CD14-positive monocyte (primary cell): ENCODE results near the gene ZNF639. TPM values are rescaled to one million over a fixed set of nuclear protein-coding genes. Genes with fewer than 3 reads are reported as not detected.
A peak's percentile ranks its signal among the peaks of the same experiment; 100 is the strongest.
"Not testable (repeated sequence)": the region's sequence is repeated elsewhere in the genome, so short reads cannot be mapped to it uniquely, and the experiment has no call there.

ENCODE experiments used
- DNase-seq, 3 donors: peaks; one replicate each; pipeline ENCODE4 v3.0.0-alpha.2; 2011 to 2022
- H2AFZ ChIP-seq: 2 replicates; pipeline ENCODE4 v1.6.0; 2012; ENCODE audit warnings: mild to moderate bottlenecking, low read depth, low read length, inconsistent platforms; ENCODE audit not compliant: insufficient read depth, poor library complexity, severe bottlenecking
- H3K27ac ChIP-seq, 2 donors: 1 replicate in 1 of 2; 2 replicates in 1 of 2; pipeline ENCODE4 v1.5.1; 2012 to 2013; ENCODE audit warnings: low read length in 2 of 2, control low read depth in 1 of 2, inconsistent platforms in 1 of 2, low read depth in 1 of 2, mild to moderate bottlenecking in 1 of 2
- H3K27me3 ChIP-seq, 2 donors: one replicate each; pipeline versions ENCODE4 v1.6.0 to v1.6.1; 2011 to 2013; ENCODE audit warnings: low read length in 2 of 2; ENCODE audit not compliant: control insufficient read depth in 2 of 2, insufficient read depth in 2 of 2
- H3K36me3 ChIP-seq, 2 donors: replicated peaks in 1 of 2; 1 replicate in 1 of 2; 2 replicates in 1 of 2; pipeline versions ENCODE4 v1.5.1 to v1.6.1; 2012 to 2013; ENCODE audit warnings: low read length in 2 of 2, control low read depth in 1 of 2, inconsistent platforms in 1 of 2, mild to moderate bottlenecking in 1 of 2; ENCODE audit not compliant: insufficient read depth in 2 of 2, control insufficient read depth in 1 of 2
- H3K4me1 ChIP-seq, 2 donors: 1 replicate in 1 of 2; 2 replicates in 1 of 2; pipeline versions ENCODE4 v1.5.1 to v1.6.1; 2012 to 2013; ENCODE audit warnings: low read length in 2 of 2, control low read depth in 1 of 2, inconsistent platforms in 1 of 2, mild to moderate bottlenecking in 1 of 2, moderate library complexity in 1 of 2; ENCODE audit not compliant: insufficient read depth in 2 of 2, control insufficient read depth in 1 of 2
- H3K4me2 ChIP-seq: replicated peaks from 2 replicates; pipeline ENCODE3; 2012; ENCODE audit warnings: low read length, moderate library complexity, mild to moderate bottlenecking; ENCODE audit not compliant: poor library complexity, severe bottlenecking; ENCODE audit errors: extremely low read depth
- H3K4me3 ChIP-seq, 3 experiments: fragments of 200-600 bp in 1 of 3; sonication (generic) in 1 of 3; replicated peaks in 1 of 3; 1 replicate in 2 of 3; 2 replicates in 1 of 3; pipeline ENCODE4 v1.5.1; 2011 to 2013; ENCODE audit warnings: low read length in 3 of 3, mild to moderate bottlenecking in 3 of 3, control low read depth in 2 of 3, low read depth in 2 of 3, inconsistent platforms in 1 of 3, moderate library complexity in 1 of 3
- H3K79me2 ChIP-seq: 2 replicates; pipeline ENCODE4 v1.6.0; 2012; ENCODE audit warnings: mild to moderate bottlenecking, control low read depth, inconsistent platforms, low read length, moderate library complexity; ENCODE audit not compliant: insufficient read depth
- H3K9ac ChIP-seq: 2 replicates; pipeline ENCODE4 v1.6.0; 2017; ENCODE audit warnings: low read length, mild to moderate bottlenecking; ENCODE audit not compliant: insufficient read depth, poor library complexity, severe bottlenecking
- H3K9me3 ChIP-seq, 2 donors: replicated peaks in 1 of 2; 1 replicate in 1 of 2; 2 replicates in 1 of 2; pipeline versions ENCODE4 v1.5.1 to v1.6.1; 2012 to 2013; ENCODE audit warnings: low read length in 2 of 2, control low read depth in 1 of 2; ENCODE audit not compliant: control insufficient read depth in 1 of 2, insufficient read depth in 1 of 2
- H4K20me1 ChIP-seq: 2 replicates; pipeline ENCODE4 v1.6.0; 2012; ENCODE audit warnings: mild to moderate bottlenecking, low read length, control low read depth, moderate library complexity; ENCODE audit not compliant: insufficient read depth
- H3K27ac Mint-ChIP-seq, 7 donors: one replicate each; pipeline ENCODE4 v1.8.0; 2020; ENCODE audit warnings: mild to moderate bottlenecking in 7 of 7, mixed read lengths in 7 of 7, moderate library complexity in 6 of 7, inconsistent platforms in 2 of 7
- H3K27me3 Mint-ChIP-seq, 3 donors: one replicate each; pipeline ENCODE4 v1.8.0; 2021 to 2022; ENCODE audit warnings: low read depth in 3 of 3, mild to moderate bottlenecking in 3 of 3, mixed read lengths in 3 of 3, moderate library complexity in 3 of 3, inconsistent platforms in 1 of 3
- H3K36me3 Mint-ChIP-seq, 2 donors: one replicate each; pipeline ENCODE4 v1.8.0; 2020; ENCODE audit warnings: mixed read lengths in 2 of 2, inconsistent platforms in 1 of 2, mild to moderate bottlenecking in 1 of 2
- H3K4me1 Mint-ChIP-seq: one replicate; pipeline ENCODE4 v1.8.0; 2020; ENCODE audit warnings: mild to moderate bottlenecking, mixed read lengths
- H3K4me3 Mint-ChIP-seq, 2 donors: one replicate each; pipeline ENCODE4 v1.8.0; 2020; ENCODE audit warnings: mild to moderate bottlenecking in 2 of 2, mixed read lengths in 2 of 2, moderate library complexity in 1 of 2
- H3K9me3 Mint-ChIP-seq, 7 donors: one replicate each; pipeline ENCODE4 v1.8.0; 2020 to 2022; ENCODE audit warnings: mixed read lengths in 7 of 7, mild to moderate bottlenecking in 6 of 7, moderate library complexity in 6 of 7, inconsistent platforms in 2 of 7
- CTCF ChIP-seq: fragments of 200-600 bp; IDR thresholded peaks from one replicate; pipeline ENCODE4 v1.8.0; 2022; ENCODE audit warnings: antibody characterized with exemption, mild to moderate bottlenecking
- WGBS: methylation state at CpG from one replicate; pipeline ENCODE4 v1.1.5; 2013; ENCODE audit warnings: missing lambda C conversion rate; ENCODE audit not compliant: insufficient coverage; 5-methylcytosine and 5-hydroxymethylcytosine counted together
- intact Hi-C, 2 donors: fragments of 100-400 bp; cut with micrococcal nuclease; formaldehyde crosslinking; loops; one replicate each; pipeline versions ENCODE4 v1.15.0 to v1.15.1; 2023
- polyA minus RNA-seq: library from RNA; depleted of rRNA, polyadenylated mRNA; stranded (reverse); fragments of >200 nt; gene quantifications from 2 replicates; pipeline ENCODE4 v1.2.3, GENCODE V29; 2012
- polyA plus RNA-seq, 3 donors: library from polyadenylated mRNA; depleted of rRNA in 1 of 3; unstranded in 2 of 3; stranded (reverse) in 1 of 3; fragments of 300-500 nt in 2 of 3; fragments of >200 nt in 1 of 3; fragmentation: Illumina TruSeq in 2 of 3; gene quantifications; 1 replicate in 2 of 3; 2 replicates in 1 of 3; pipeline ENCODE4 v1.2.3, GENCODE V29; 2012 to 2021
- total RNA-seq, 12 experiments: library from RNA in 1 of 12; stranded (reverse) in 1 of 12; fragments of 120-200 nt in 1 of 12; gene quantifications; one replicate each; pipeline ENCODE4 v1.2.4 and lab custom pipeline; 2013 to 2026; ENCODE audit warnings: mixed read lengths in 6 of 12, inconsistent platforms in 1 of 12

The ZNF639 gene
- 28.6 TPM for total RNA-seq (2013)
- 10 to 100 TPM in 2 of 3 donors, 1 to 10 TPM in 1; 9.4 to 17.9 (median 17.7) TPM for polyA plus RNA-seq
- 9.4 and 18.0 TPM in 2 replicates for polyA minus RNA-seq
- total RNA-seq (lab: John Stamatoyannopoulos, UW), result 8.9 to 41.9 (median 22.4) reads per million in 11 experiments

- intact Hi-C loops, result loop anchor here in 1 of 2 donors (5.0 to 10.0 kb wide), 2 partner anchors 175 to 248 kb away; partner anchors contain the start of genes PIK3CA and ZMAT3
- Histone ChIP-seq H3K9ac (peak within 1 kb of the TSS; percentile 82), H2AFZ (peak within 1 kb of the TSS; percentile 92), H3K4me2 (peak within 1 kb of the TSS; percentile 87), H3K27me3 (no peaks in the 10 kb centered on the region), H3K9me3 (no peaks in the 10 kb centered on the region), H3K36me3 (peaks cover 0 to under 1% of the 10 kb centered on the region in 2 donors), H3K4me1 (peaks cover 18 to 35% of the 10 kb centered on the region in 2 donors), H3K27ac (peak within 1 kb of the TSS; percentile 75 to 87), H3K4me3 (peak within 1 kb of the TSS; percentile 54 to 94 (median 92)), H3K79me2 (peaks cover 30% of the 10 kb centered on the region), H4K20me1 (no peaks in the 10 kb centered on the region)
- DNase-seq, result peak; percentile 67 to 72 (median 71)
- peaks cover 3 to 13% of the 10 kb centered on the region in 2 donors for H3K36me3 Mint-ChIP-seq
- peaks cover 31% of the 10 kb centered on the region for H3K4me1 Mint-ChIP-seq
- peaks cover 2 to 7% (median 5%) of the 10 kb centered on the region in 3 donors for H3K27me3 Mint-ChIP-seq
- peak within 1 kb of the TSS; percentile 75 to 91 (median 81) for H3K27ac Mint-ChIP-seq
- whole genome bisulfite sequencing, result under 1% methylated on average over 66 of the region's 75 CpGs
- TF ChIP-seq CTCF, result peak; percentile 96
- H3K9me3 Mint-ChIP-seq, result no peaks in the 10 kb centered on the region
- H3K4me3 Mint-ChIP-seq, result peak within 1 kb of the TSS; percentile 86 to 95
Observed at GRCh38 chr3:179322286-179323196, at the start of gene ZNF639. TSS of gene ZNF639 (plus strand) at chr3:179323031. CDS start at chr3:179328294, 5,263 bp downstream.

GRCh38 chr3:179274434-179274833, 48.4 kb upstream of the ZNF639 start:
- H3K4me1 Mint-ChIP-seq, H3K27me3 ChIP-seq, H3K36me3 Mint-ChIP-seq, H3K79me2 ChIP-seq, intact Hi-C loops, H4K20me1 ChIP-seq, H3K36me3 ChIP-seq, H3K9me3 Mint-ChIP-seq, H3K4me2 ChIP-seq, H2AFZ ChIP-seq, H3K9ac ChIP-seq, H3K27ac ChIP-seq, H3K4me3 Mint-ChIP-seq, H3K4me1 ChIP-seq, H3K9me3 ChIP-seq, H3K4me3 ChIP-seq, H3K27me3 Mint-ChIP-seq, DNase-seq: not testable (repeated sequence)
- WGBS, result no CpG with 5 or more reads among the region's 2 CpGs
- H3K27ac Mint-ChIP-seq, result peak overlapping the region in 1 of 7 donors; percentile 40
